ENCODE data around the gene SETBP1.

Gene SETBP1

DNA sequence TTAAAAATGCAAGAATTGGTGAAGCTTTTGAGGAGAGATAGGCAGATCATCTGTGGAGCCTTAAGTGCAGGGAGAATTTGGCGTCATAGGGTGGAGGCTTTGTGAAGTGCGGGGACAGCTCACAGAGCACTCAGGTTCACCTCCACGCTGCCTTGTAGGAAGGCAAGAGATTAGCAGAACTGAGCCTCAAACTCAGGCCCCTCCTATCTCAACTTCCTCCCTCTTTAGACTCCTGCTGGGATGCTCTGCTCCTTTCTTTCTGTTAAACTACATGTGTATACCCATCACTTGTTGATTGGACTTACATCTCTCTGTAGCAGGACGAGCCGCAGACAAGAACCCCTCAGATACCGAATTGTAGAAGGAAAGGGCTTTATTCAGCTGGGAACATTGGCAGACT lies 422.2 kb downstream of the SETBP1 start:
- ATAC-seq, result no peak
- TF ChIP-seq BACH2 (CRISPR knock-in tag; IDR thresholded peaks at IDR 0.05; ENCODE audit: borderline replicate concordance) (no peak), SNAI2 (CRISPR knock-in tag; IDR thresholded peaks at IDR 0.05) (no peak), CSDC2 (CRISPR knock-in tag; IDR thresholded peaks at IDR 0.05) (no peak), ARNTL (CRISPR knock-in tag; IDR thresholded peaks at IDR 0.05; ENCODE audit: borderline replicate concordance, low read depth) (no peak), ZNF565 (CRISPR knock-in tag; conservative IDR thresholded peaks at IDR 0.05; ENCODE audit: low read depth) (no peak), POU6F1 (CRISPR knock-in tag; IDR thresholded peaks at IDR 0.05; ENCODE audit: borderline replicate concordance, low read depth) (no peak), ISL1 (CRISPR knock-in tag; IDR thresholded peaks at IDR 0.05) (no peak)
- TF ChIP-seq, protein P1, sequence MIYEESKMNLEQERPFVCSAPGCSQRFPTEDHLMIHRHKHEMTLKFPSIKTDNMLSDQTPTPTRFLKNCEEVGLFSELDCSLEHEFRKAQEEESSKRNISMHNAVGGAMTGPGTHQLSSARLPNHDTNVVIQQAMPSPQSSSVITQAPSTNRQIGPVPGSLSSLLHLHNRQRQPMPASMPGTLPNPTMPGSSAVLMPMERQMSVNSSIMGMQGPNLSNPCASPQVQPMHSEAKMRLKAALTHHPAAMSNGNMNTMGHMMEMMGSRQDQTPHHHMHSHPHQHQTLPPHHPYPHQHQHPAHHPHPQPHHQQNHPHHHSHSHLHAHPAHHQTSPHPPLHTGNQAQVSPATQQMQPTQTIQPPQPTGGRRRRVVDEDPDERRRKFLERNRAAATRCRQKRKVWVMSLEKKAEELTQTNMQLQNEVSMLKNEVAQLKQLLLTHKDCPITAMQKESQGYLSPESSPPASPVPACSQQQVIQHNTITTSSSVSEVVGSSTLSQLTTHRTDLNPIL (CRISPR knock-in tag; IDR thresholded peaks at IDR 0.05; ENCODE audit: low read depth), result no peak

GRCh38 chr18:45103319-45104048 lies 422.8 kb downstream of the SETBP1 start:
- ATAC-seq, result no peak
- TF ChIP-seq RARB (CRISPR knock-in tag; IDR thresholded peaks at IDR 0.05), result no peak

- ATAC-seq, result no peak
- no peak for TF ChIP-seq ZNF565 (CRISPR knock-in tag; conservative IDR thresholded peaks at IDR 0.05; ENCODE audit: low read depth)
- no peak for TF ChIP-seq ZNF8 (CRISPR knock-in tag; IDR thresholded peaks at IDR 0.05)
- no peak for TF ChIP-seq CSDC2 (CRISPR knock-in tag; IDR thresholded peaks at IDR 0.05)
- no peak for TF ChIP-seq OSR1 (CRISPR knock-in tag; IDR thresholded peaks at IDR 0.05)
- TF ChIP-seq ISL1 (CRISPR knock-in tag; IDR thresholded peaks at IDR 0.05), result no peak
- no peak for TF ChIP-seq TOX (CRISPR knock-in tag; IDR thresholded peaks at IDR 0.05; ENCODE audit: borderline replicate concordance)
- no peak for TF ChIP-seq ARNTL (CRISPR knock-in tag; IDR thresholded peaks at IDR 0.05; ENCODE audit: borderline replicate concordance, low read depth)
- no peak for TF ChIP-seq PATZ1 (CRISPR knock-in tag; IDR thresholded peaks at IDR 0.05; ENCODE audit: borderline replicate concordance)
- no peak for TF ChIP-seq BACH2 (CRISPR knock-in tag; IDR thresholded peaks at IDR 0.05; ENCODE audit: borderline replicate concordance)
- no peak for TF ChIP-seq PPARA (CRISPR knock-in tag; IDR thresholded peaks at IDR 0.05; ENCODE audit: borderline replicate concordance)
- TF ChIP-seq ZFP30 (CRISPR knock-in tag; IDR thresholded peaks at IDR 0.05), result no peak
- no peak for TF ChIP-seq TCF4 (CRISPR knock-in tag; IDR thresholded peaks at IDR 0.05; ENCODE audit: borderline replicate concordance)
These were observed 423.3 kb downstream of the SETBP1 start for GRCh38 chr18:45104049-45104395.

- TF ChIP-seq RARB (CRISPR knock-in tag; IDR thresholded peaks at IDR 0.05), result no peak
- TF ChIP-seq ZC3H10 (CRISPR knock-in tag; IDR thresholded peaks at IDR 0.05), result no peak
- TF ChIP-seq ZNF70 (CRISPR knock-in tag; IDR thresholded peaks at IDR 0.05), result no peak
- TF ChIP-seq POU6F1 (CRISPR knock-in tag; IDR thresholded peaks at IDR 0.05; ENCODE audit: borderline replicate concordance, low read depth), result no peak
- TF ChIP-seq ISL1 (CRISPR knock-in tag; IDR thresholded peaks at IDR 0.05), result no peak
- TF ChIP-seq PATZ1 (CRISPR knock-in tag; IDR thresholded peaks at IDR 0.05; ENCODE audit: borderline replicate concordance), result no peak
- TF ChIP-seq GLIS3 (CRISPR knock-in tag; IDR thresholded peaks at IDR 0.05), result no peak
- no peak for TF ChIP-seq CSDC2 (CRISPR knock-in tag; IDR thresholded peaks at IDR 0.05)
- no peak for TF ChIP-seq ARNTL (CRISPR knock-in tag; IDR thresholded peaks at IDR 0.05; ENCODE audit: borderline replicate concordance, low read depth)
- TF ChIP-seq SNAI2 (CRISPR knock-in tag; IDR thresholded peaks at IDR 0.05), result no peak
- TF ChIP-seq BACH2 (CRISPR knock-in tag; IDR thresholded peaks at IDR 0.05; ENCODE audit: borderline replicate concordance), result no peak
- TF ChIP-seq TCF4 (CRISPR knock-in tag; IDR thresholded peaks at IDR 0.05; ENCODE audit: borderline replicate concordance), result no peak
- TF ChIP-seq TOX (CRISPR knock-in tag; IDR thresholded peaks at IDR 0.05; ENCODE audit: borderline replicate concordance), result no peak
- TF ChIP-seq PPARA (CRISPR knock-in tag; IDR thresholded peaks at IDR 0.05; ENCODE audit: borderline replicate concordance), result no peak
- no peak for TF ChIP-seq CSRNP3 (CRISPR knock-in tag; IDR thresholded peaks at IDR 0.05)
- no peak for TF ChIP-seq ESRRG (CRISPR knock-in tag; IDR thresholded peaks at IDR 0.05)
- ATAC-seq, result peak; percentile 68
These were observed 425.7 kb downstream of the SETBP1 start for GRCh38 chr18:45106331-45106774.

Measured in SK-N-SH treated with all-trans-retinoic acid at 6 μM for 48 hours (cell line).